ENCODE measurements around the gene CCDC186. TPM values are rescaled to one million over a fixed set of nuclear protein-coding genes. Genes with fewer than 3 reads are reported as not detected.

The CCDC186 gene
- total RNA-seq, 1 experiment from 2014 or later, result 17.1 TPM

GRCh38 chr10:114220281-114220680 lies 46.3 kb upstream of the CCDC186 start:
- ATAC-seq (no peak), DNase-seq (ENCODE audit: low read depth, low spot score) (no peak)
- Histone ChIP-seq H3K27me3 (ENCODE audit: insufficient read depth, low read length) (peaks cover 83% of the 10 kb centered on the region), H3K9me3 (ENCODE audit: control insufficient read depth in 1 of 2, insufficient read depth in 1 of 2, low read depth in 1 of 2, low read length in 2 of 2) (no peaks in the 10 kb centered on the region), H2AFZ (ENCODE audit: low read depth, low read length, poor library complexity, severe bottlenecking) (no peak overlapping the region), H3K9me2 (ENCODE audit: insufficient read depth) (no peaks in the 10 kb centered on the region), H4K20me1 (ENCODE audit: insufficient read depth) (no peaks in the 10 kb centered on the region; the same call in 1 of the 2 replicates), H3K4me1 (ENCODE audit: control insufficient read depth in 1 of 2, insufficient read depth in 2 of 2, low read length in 2 of 2) (no peaks in the 10 kb centered on the region), H3K9ac (ENCODE audit: low read length) (no peak overlapping the region), H3K4me2 (ENCODE audit: low read length) (no peak overlapping the region), H3K36me3 (ENCODE audit: control insufficient read depth in 1 of 2, insufficient read depth in 2 of 2, low read length in 2 of 2) (no peaks in the 10 kb centered on the region), H3K79me2 (ENCODE audit: insufficient read depth, low read length) (no peaks in the 10 kb centered on the region), H3K27ac (ENCODE audit: low read depth, low read length) (no peak overlapping the region), H3K4me3 (replicated peaks in 1 of 2; ENCODE audit: low read depth in 1 of 2, low read length in 2 of 2) (no peak overlapping the region)
- ChIA-PET POLR2A (no interaction called here), CTCF (no interaction called here), RAD21 (ENCODE audit: low non-redundant PET in 1 of 2, low total read pairs in 2 of 2, uncharacterized antibody in 2 of 2, unreplicated experiment in 2 of 2) (no interaction called here)
- no TSS peak for BruUV-seq (replicated peaks)
- TF ChIP-seq YY1 (IDR thresholded peaks at IDR 0.05; ENCODE audit: extremely low read depth, insufficient replicate concordance, low read depth, low read length), result no peak
- TF ChIP-seq SIN3A (IDR thresholded peaks at IDR 0.05; ENCODE audit: low read depth), result no peak
- no peak for TF ChIP-seq CBX3 (IDR thresholded peaks at IDR 0.05; ENCODE audit: low read depth)
- no peak for TF ChIP-seq ZFX (IDR thresholded peaks at IDR 0.05)
- TF ChIP-seq EZH2phosphoT487 (IDR thresholded peaks at IDR 0.05; ENCODE audit: borderline replicate concordance), result no peak
- TF ChIP-seq FOSL1 (IDR thresholded peaks at IDR 0.05; ENCODE audit: low read depth), result no peak
- no peak for TF ChIP-seq SRF (IDR thresholded peaks at IDR 0.05; ENCODE audit: low read depth)
- TF ChIP-seq TCF7L2 (IDR thresholded peaks at IDR 0.05; ENCODE audit: borderline replicate concordance, extremely low read depth, insufficient read depth, insufficient read length), result no peak
- no peak for TF ChIP-seq ZBTB33 (IDR thresholded peaks at IDR 0.05; ENCODE audit: extremely low read depth, insufficient replicate concordance, low read length)
- no peak for TF ChIP-seq MAX (IDR thresholded peaks at IDR 0.05)
- TF ChIP-seq CEBPB (IDR thresholded peaks at IDR 0.05; ENCODE audit: low read depth), result no peak
- TF ChIP-seq POLR2A (IDR thresholded peaks at IDR 0.05; ENCODE audit: borderline replicate concordance, extremely low read depth, insufficient read depth, insufficient read length), result no peak
- no peak for TF ChIP-seq ZNF274 (IDR thresholded peaks at IDR 0.05; ENCODE audit: low read depth, low read length)
- no peak for TF ChIP-seq ELF1 (IDR thresholded peaks at IDR 0.05; ENCODE audit: borderline replicate concordance, low read depth)
- no peak for TF ChIP-seq CTCF (IDR thresholded peaks at IDR 0.05 in 2 of 3, conservative IDR thresholded peaks at IDR 0.05 in 1 of 3; ENCODE audit: borderline replicate concordance in 1 of 3, insufficient read depth in 1 of 3, low read depth in 2 of 3, low read length in 2 of 3)
- TF ChIP-seq JUND (IDR thresholded peaks at IDR 0.05), result no peak
- no peak for TF ChIP-seq EZH2 (IDR thresholded peaks at IDR 0.05)
- intact Hi-C loops (cut with micrococcal nuclease), result no loop called here
